ENCODE data around the gene SMIM7.

The SMIM7 gene

DNA sequence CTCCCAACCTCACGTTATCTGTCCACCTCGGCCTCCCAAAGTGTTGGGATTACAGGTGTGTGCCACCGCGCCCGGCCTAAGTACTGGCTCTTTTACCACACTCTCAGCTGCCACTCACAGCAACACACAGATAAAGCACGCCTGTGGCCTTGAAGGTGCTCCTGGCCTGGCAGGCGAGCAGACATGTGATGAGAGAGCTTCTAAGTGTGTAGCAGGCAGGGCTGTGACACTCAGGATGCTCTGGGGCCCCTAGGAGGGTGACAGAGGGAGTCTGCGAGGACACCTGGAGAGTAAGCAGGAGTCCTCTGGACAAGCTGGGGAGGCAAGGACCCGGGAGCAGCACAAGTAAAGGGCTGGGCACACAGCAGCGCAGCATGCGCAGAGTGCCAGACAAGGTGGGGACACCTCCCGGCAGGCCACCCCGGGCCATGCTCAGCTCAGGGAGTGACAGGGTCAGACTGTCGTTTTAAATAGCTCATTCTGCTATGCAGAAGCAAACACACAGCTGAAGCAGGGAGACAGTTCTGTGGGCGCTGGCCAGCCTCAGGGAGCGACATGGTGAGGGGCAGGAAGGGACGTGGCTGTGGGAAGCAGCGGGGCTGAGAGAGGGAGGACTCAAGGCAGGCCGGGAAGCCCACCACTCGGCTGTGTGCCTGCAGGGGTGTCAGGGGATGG, 58.4 kb downstream of the SMIM7 start:
- no peak for TF ChIP-seq POLR2A (IDR thresholded peaks at IDR 0.05; ENCODE audit: low read depth, low read length)
- TF ChIP-seq POLR2AphosphoS5 (IDR thresholded peaks at IDR 0.05; ENCODE audit: low read depth, low read length): no peak
- TF ChIP-seq TAF1 (IDR thresholded peaks at IDR 0.05; ENCODE audit: borderline replicate concordance, low read depth, low read length): no peak
- DNase-seq (ENCODE audit: insufficient read length) (no peak), FAIRE-seq (no peak)

DNA sequence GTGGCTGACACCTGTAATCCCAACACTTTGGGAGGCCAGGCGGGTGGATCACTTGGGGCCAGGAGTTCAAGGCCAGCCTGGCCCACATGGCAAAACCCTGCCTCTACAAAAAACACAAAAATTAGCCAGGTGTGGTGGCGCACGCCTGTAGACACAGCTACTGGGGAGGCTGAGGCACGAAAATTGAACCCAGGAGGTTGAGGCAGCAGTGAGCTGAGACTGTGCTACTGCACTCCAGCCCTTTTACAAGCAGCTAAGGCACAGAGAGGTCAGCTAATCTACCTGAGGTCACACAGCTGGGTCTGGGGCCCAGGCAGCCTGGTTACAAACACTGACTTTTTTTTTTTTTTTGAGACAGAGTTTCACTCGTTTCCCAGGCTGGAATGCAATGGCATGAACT, 59.1 kb downstream of the SMIM7 start:
- FAIRE-seq: no peak
- DNase-seq (ENCODE audit: insufficient read length): no peak
- TF ChIP-seq TAF1 (IDR thresholded peaks at IDR 0.05; ENCODE audit: borderline replicate concordance, low read depth, low read length) (no peak), POLR2AphosphoS5 (IDR thresholded peaks at IDR 0.05; ENCODE audit: low read depth, low read length) (no peak), POLR2A (IDR thresholded peaks at IDR 0.05; ENCODE audit: low read depth, low read length) (no peak)

DNA sequence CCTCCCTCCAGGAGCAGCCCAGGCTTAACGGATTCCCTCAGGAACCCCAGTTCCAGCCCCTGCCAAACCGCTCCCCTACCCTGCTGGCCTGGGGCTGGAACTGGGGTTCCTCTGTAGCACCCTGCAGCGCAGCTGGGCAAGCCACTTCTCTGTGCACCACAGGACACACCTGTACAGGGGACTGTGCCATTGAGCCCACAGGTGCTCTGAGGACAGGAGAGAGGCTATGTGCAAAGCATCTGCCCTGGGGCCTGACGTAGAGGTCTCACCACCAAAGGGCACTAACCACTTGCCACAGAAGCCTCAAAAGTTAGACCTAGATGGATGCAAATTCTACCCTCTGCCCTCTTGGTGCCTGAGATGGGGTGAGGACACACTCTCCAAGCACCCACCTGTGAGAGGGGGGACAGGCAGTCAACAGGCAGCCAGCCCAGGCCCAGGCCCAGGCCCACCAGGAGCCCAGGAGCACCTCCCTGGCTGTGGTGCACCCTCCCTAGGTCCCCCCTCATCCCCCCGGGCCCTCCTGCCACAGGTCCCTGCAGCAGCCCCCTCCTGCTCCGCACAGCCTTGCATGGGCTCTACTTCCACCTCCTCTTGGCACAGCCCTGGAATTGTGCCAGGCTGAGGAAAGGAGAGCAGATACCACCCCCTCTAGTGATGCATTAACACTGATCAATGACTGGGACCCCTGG, 60.1 kb downstream of the SMIM7 start:
- no peak for FAIRE-seq

DNA sequence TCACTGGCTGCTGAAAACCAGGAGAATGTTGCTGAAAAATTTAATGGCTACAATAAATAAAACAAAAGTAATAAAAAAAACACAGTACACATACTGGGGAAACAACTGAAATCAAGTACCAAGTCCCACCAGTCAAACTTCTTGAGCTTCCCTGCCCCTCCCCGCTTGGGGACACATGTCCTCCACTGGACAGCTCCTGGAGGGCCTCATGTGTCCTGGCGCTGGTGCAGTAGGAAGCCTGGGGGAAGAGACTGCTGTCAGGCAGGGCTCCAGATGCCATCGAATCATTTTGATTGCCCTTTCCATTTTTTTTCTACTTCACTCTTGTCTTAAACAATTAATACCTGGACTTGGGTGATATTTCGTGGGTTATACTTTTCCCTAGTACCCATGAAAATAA, 61.1 kb downstream of the SMIM7 start:
- no peak for FAIRE-seq
- DNase-seq (ENCODE audit: insufficient read length): no peak
- TF ChIP-seq POLR2AphosphoS5 (IDR thresholded peaks at IDR 0.05; ENCODE audit: low read depth, low read length): no peak
- TF ChIP-seq POLR2A (IDR thresholded peaks at IDR 0.05; ENCODE audit: low read depth, low read length): no peak
- TF ChIP-seq TAF1 (IDR thresholded peaks at IDR 0.05; ENCODE audit: borderline replicate concordance, low read depth, low read length): no peak

More for the DNA sequence above, 60.1 kb downstream of the SMIM7 start:
- no peak for TF ChIP-seq POLR2AphosphoS5 (IDR thresholded peaks at IDR 0.05; ENCODE audit: low read depth, low read length)
- TF ChIP-seq POLR2A (IDR thresholded peaks at IDR 0.05; ENCODE audit: low read depth, low read length): no peak
- no peak for TF ChIP-seq TAF1 (IDR thresholded peaks at IDR 0.05; ENCODE audit: borderline replicate concordance, low read depth, low read length)
- DNase-seq (ENCODE audit: insufficient read length): no peak

DNA sequence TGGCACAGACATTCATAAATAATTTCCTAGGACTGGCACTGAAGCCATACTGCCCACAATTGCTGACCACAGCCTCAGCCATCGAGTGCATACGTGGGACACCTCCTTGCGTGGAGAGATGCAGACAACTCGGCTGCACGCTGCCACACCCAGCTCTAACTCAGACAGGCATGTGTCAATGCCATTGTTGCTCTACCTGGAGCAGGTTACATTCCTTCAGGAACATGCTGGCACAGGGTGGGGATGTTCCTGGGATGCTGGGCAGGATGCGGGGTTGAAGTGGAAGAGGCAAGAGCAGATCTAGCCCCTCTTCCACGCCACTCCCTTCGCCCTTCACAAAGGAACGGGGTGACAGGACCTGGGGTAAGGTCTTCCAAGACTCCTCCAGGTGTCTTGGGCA, 63.5 kb downstream of the SMIM7 start:
- FAIRE-seq (no peak), DNase-seq (ENCODE audit: insufficient read length) (no peak)
- TF ChIP-seq POLR2AphosphoS5 (IDR thresholded peaks at IDR 0.05; ENCODE audit: low read depth, low read length): no peak
- no peak for TF ChIP-seq TAF1 (IDR thresholded peaks at IDR 0.05; ENCODE audit: borderline replicate concordance, low read depth, low read length)
- no peak for TF ChIP-seq POLR2A (IDR thresholded peaks at IDR 0.05; ENCODE audit: low read depth, low read length)

Measured in GM12892 (cell line).